Endothelial cell (in vitro differentiated cells): Measurements from ENCODE around the gene FBXL12. TPM values are rescaled to one million over a fixed set of nuclear protein-coding genes. Genes with fewer than 3 reads are reported as not detected.
A peak's percentile ranks its signal among the peaks of the same experiment; 100 is the strongest.
"Not testable (repeated sequence)": the region's sequence is repeated elsewhere in the genome, so short reads cannot be mapped to it uniquely, and the experiment has no call there.

Source experiments
- DNase-seq: peaks from one replicate; pipeline ENCODE4 v3.0.0; 2021; ENCODE audit warnings: low spot score
- H3K27ac Mint-ChIP-seq: one replicate; pipeline ENCODE4 v1.8.0; 2021; ENCODE audit warnings: mixed read lengths, inconsistent platforms; ENCODE audit not compliant: unreplicated experiment
- H3K27me3 Mint-ChIP-seq: one replicate; pipeline ENCODE4 v1.8.0; 2021; ENCODE audit warnings: mild to moderate bottlenecking, moderate library complexity, mixed read lengths, inconsistent platforms; ENCODE audit not compliant: unreplicated experiment
- H3K36me3 Mint-ChIP-seq: one replicate; pipeline ENCODE4 v1.8.0; 2021; ENCODE audit warnings: mild to moderate bottlenecking, low read depth, mixed read lengths, inconsistent platforms; ENCODE audit not compliant: unreplicated experiment
- H3K4me1 Mint-ChIP-seq: one replicate; pipeline ENCODE4 v1.8.0; 2021; ENCODE audit warnings: mild to moderate bottlenecking, mixed read lengths, inconsistent platforms; ENCODE audit not compliant: unreplicated experiment
- H3K4me3 Mint-ChIP-seq: one replicate; pipeline ENCODE4 v1.8.0; 2021; ENCODE audit warnings: mild to moderate bottlenecking, mixed read lengths, inconsistent platforms; ENCODE audit not compliant: unreplicated experiment
- H3K9me3 Mint-ChIP-seq: one replicate; pipeline ENCODE4 v1.8.0; 2021; ENCODE audit warnings: mixed read lengths, inconsistent platforms; ENCODE audit not compliant: unreplicated experiment
- CTCF ChIP-seq: fragments of 200-600 bp; sonication (generic); IDR thresholded peaks from one replicate; pipeline ENCODE4 v1.5.0; 2021; ENCODE audit warnings: antibody characterized with exemption; ENCODE audit not compliant: unreplicated experiment
- total RNA-seq: library from RNA; stranded (reverse); fragmentation: NEBNext Ultra II Directional; extraction: Animal tissue kit (Norgen Biotek cat#: 25700); gene quantifications from one replicate; pipeline ENCODE4 v1.2.1, GENCODE V29; 2021; ENCODE audit not compliant: unreplicated experiment

FBXL12 gene
- total RNA-seq, 1 donor from 2014 or later = 45.9 TPM

GRCh38 chr19:9828551-9829063 lies 9.7 kb upstream of the FBXL12 start:
- Mint-ChIP-seq H3K9me3 (no peaks in the 10 kb centered on the region), H3K27ac (peak overlapping the region; percentile 99), H3K27me3 (peaks cover 12% of the 10 kb centered on the region), H3K36me3 (peaks cover 10% of the 10 kb centered on the region), H3K4me3 (peak overlapping the region; percentile 100), H3K4me1 (peaks cover 18% of the 10 kb centered on the region)
- no peak for DNase-seq
- no peak for TF ChIP-seq CTCF

GRCh38 chr19:9827289-9828238 lies 8.7 kb upstream of the FBXL12 start, which contains the start of gene UBL5:
TSS of gene UBL5 (plus strand) at chr19:9827918. CDS start at chr19:9828338, 420 bp downstream.
- no peaks in the 10 kb centered on the region for H3K9me3 Mint-ChIP-seq
- H3K27ac Mint-ChIP-seq = peak within 1 kb of the TSS; percentile 99
- peaks cover 10% of the 10 kb centered on the region for H3K36me3 Mint-ChIP-seq
- peaks cover 18% of the 10 kb centered on the region for H3K4me1 Mint-ChIP-seq
- peak within 1 kb of the TSS; percentile 100 for H3K4me3 Mint-ChIP-seq
- TF ChIP-seq CTCF = no peak
- DNase-seq = peak; percentile 83
- peaks cover 12% of the 10 kb centered on the region for H3K27me3 Mint-ChIP-seq

GRCh38 chr19:9823816-9824215 lies 4.9 kb upstream of the FBXL12 start:
- Mint-ChIP-seq H3K27ac (no peak overlapping the region), H3K9me3 (no peaks in the 10 kb centered on the region), H3K36me3 (peaks cover 4% of the 10 kb centered on the region), H3K4me3 (no peak overlapping the region), H3K27me3 (peaks cover 17% of the 10 kb centered on the region), H3K4me1 (peaks cover 20% of the 10 kb centered on the region)
- DNase-seq = no peak
- no peak for TF ChIP-seq CTCF

GRCh38 chr19:9820034-9820433 lies 1.2 kb upstream of the FBXL12 start:
- H3K36me3 Mint-ChIP-seq = peaks cover 26% of the 10 kb centered on the region
- DNase-seq, H3K27ac Mint-ChIP-seq, H3K9me3 Mint-ChIP-seq: not testable (repeated sequence)
- peak overlapping the region; percentile 93 for H3K4me3 Mint-ChIP-seq
- H3K27me3 Mint-ChIP-seq = peaks cover 10% of the 10 kb centered on the region
- peaks cover 11% of the 10 kb centered on the region for H3K4me1 Mint-ChIP-seq

- Mint-ChIP-seq H3K36me3 (peaks cover 30% of the 10 kb centered on the region), H3K4me1 (peaks cover 11% of the 10 kb centered on the region), H3K27ac (no peak overlapping the region), H3K27me3 (peaks cover 10% of the 10 kb centered on the region), H3K4me3 (peak overlapping the region; percentile 93), H3K9me3 (peaks cover 4% of the 10 kb centered on the region)
- no peak for DNase-seq
- no peak for TF ChIP-seq CTCF
These were observed 674 bp upstream of the FBXL12 start for GRCh38 chr19:9819596-9819909.
